Measurements from ENCODE around the gene NTNG1. TPM values are rescaled to one million over a fixed set of nuclear protein-coding genes. Genes with fewer than 3 reads are reported as not detected.

Gene NTNG1
- total and polyA plus RNA-seq, 2 of the 13 experiments (the other 11 are each of a cell fraction or from before 2014, with no cell fraction given), result not detected

DNA sequence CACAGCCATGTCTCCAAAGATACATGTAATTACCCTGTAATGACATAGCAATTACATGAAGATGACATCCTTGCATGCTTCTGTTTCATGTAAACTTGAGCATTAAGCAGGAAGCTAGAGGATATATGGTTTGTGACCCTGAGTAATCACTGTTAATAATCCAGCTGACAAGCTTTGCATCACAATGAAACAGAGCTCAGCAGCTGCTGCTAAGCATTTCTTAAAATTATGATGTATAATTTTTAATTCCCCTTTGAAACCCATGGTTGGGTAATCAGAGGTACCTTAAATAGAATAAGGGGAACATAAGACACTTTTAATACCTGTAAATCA is 293.5 kb downstream of the NTNG1 start (continued):
- TF ChIP-seq SALL2 (CRISPR knock-in tag; IDR thresholded peaks at IDR 0.05) (no peak), NFYC (CRISPR knock-in tag; IDR thresholded peaks at IDR 0.05) (no peak), RELA (CRISPR knock-in tag; IDR thresholded peaks at IDR 0.05) (no peak)

DNA sequence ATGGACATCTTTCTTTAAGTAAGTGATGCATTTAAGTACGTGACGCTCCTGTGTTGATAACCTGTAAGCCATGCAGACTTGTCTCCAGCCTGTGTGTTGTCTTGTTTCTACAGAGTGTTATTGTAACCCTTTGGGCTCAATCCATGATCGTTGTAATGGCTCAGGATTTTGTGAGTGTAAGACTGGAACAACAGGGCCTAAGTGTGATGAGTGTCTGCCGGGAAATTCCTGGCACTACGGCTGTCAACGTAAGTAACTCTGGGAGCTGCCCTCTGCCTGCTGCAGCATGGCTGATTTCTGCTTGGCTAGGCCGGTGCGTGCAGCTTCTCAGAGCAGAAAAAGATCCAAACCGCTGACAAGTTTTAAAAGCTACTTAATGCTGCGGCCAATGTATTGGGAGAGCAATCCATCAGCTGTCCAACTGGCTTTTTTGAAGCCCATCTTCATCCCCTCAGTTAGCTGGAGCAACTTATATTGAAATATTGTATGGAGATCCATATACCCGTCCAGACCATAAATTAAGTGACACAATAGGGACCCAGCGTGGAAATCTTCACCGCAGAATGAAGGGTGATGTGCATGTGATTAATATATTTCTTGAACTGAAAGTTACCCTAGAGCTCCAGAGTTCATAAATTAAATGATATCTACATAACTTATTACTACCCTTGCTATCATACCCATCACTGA is 295.9 kb downstream of the NTNG1 start:
- FAIRE-seq, result no peak
- H3K4me3 ChIP-seq (replicated peaks in 1 of 3; ENCODE audit: insufficient read depth in 1 of 3, low read depth in 2 of 3, low read length in 3 of 3), result no peak overlapping the region
- H3K27ac ChIP-seq (ENCODE audit: extremely low read length, insufficient read depth, low read length), result no peak overlapping the region
- H4K20me1 ChIP-seq (ENCODE audit: insufficient read depth, low read length), result no peaks in the 10 kb centered on the region
- ChIA-PET POLR2A (no interaction called here), CTCF (ENCODE audit: low intra/inter-chr PET ratio, low total read pairs) (no interaction called here)
- H3K4me2 ChIP-seq (ENCODE audit: low read depth, low read length), result no peak overlapping the region
- H3K4me1 ChIP-seq (ENCODE audit: insufficient read depth, low read length), result no peaks in the 10 kb centered on the region
- intact Hi-C loops (cut with micrococcal nuclease; ENCODE audit: unreplicated experiment) (no loop called here), in situ Hi-C loops (cut with HindIII; ENCODE audit: extremely low pct_ligation_motif_present, low pct_unique_long_range_greater_than_20kb) (no loop called here)
- WGBS (ENCODE audit: low lambda C conversion rate), result 56% methylated on average over 8 of the region's 13 CpGs
- BruUV-seq (replicated peaks), result no TSS peak
- no peak overlapping the region for H2AFZ ChIP-seq (ENCODE audit: low read length)
- H3K9ac ChIP-seq (ENCODE audit: insufficient read depth, low read depth, low read length), result no peak overlapping the region
- H3K27me3 ChIP-seq (ENCODE audit: control insufficient read depth in 1 of 2, insufficient read depth in 2 of 2, low read length in 2 of 2), result no peaks in the 10 kb centered on the region; a peak in 1 of 5 replicates
- H3K36me3 ChIP-seq (replicated peaks in 1 of 2; ENCODE audit: control insufficient read depth in 1 of 2, insufficient read depth in 2 of 2, low read length in 2 of 2), result no peaks in the 10 kb centered on the region
- no peaks in the 10 kb centered on the region for H3K9me3 ChIP-seq (ENCODE audit: low read length)
- no peaks in the 10 kb centered on the region for H3K79me2 ChIP-seq (ENCODE audit: insufficient read depth, low read length)
- no peak for DNase-seq (ENCODE audit: low spot score)
- ATAC-seq, result no peak
- TF ChIP-seq SOX13 (IDR thresholded peaks at IDR 0.05) (no peak), SOX13 (CRISPR knock-in tag; conservative IDR thresholded peaks at IDR 0.05 in 1 of 2, IDR thresholded peaks at IDR 0.05 in 1 of 2) (no peak)

DNA sequence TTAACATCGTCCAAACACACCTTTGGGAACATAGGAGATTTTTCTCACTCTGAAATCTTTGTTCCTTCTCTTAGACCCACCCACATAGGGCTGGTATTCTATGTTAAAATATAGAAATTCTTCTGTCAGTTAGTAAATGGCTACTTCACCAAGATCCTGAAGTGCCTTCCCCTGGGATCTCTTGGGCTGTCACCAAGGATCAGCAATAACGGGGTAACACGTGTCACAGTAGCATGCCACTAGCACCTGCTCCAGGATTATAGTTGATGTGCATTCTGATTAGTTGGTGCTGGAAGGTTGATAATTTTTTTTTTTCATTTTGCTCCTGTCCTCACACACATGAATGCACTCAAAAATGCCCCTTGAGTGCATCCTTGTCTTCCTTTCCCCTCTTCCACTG is 298.7 kb downstream of the NTNG1 start:
- ATAC-seq, result no peak

More for the DNA sequence above, 298.7 kb downstream of the NTNG1 start:
- WGBS (ENCODE audit: low lambda C conversion rate), result 38% methylated on average over 3 of the region's 3 CpGs
- no peak overlapping the region for H3K27ac ChIP-seq (ENCODE audit: extremely low read length, insufficient read depth, low read length)
- no peaks in the 10 kb centered on the region for H3K36me3 ChIP-seq (replicated peaks in 1 of 2; ENCODE audit: control insufficient read depth in 1 of 2, insufficient read depth in 2 of 2, low read length in 2 of 2)
- no peaks in the 10 kb centered on the region for H3K4me1 ChIP-seq (ENCODE audit: insufficient read depth, low read length)
- no peaks in the 10 kb centered on the region for H3K9me3 ChIP-seq (ENCODE audit: low read length)
- H3K79me2 ChIP-seq (ENCODE audit: insufficient read depth, low read length), result no peaks in the 10 kb centered on the region
- no TSS peak for BruUV-seq (replicated peaks)
- no peak overlapping the region for H3K4me3 ChIP-seq (replicated peaks in 1 of 3; ENCODE audit: insufficient read depth in 1 of 3, low read depth in 2 of 3, low read length in 3 of 3)
- no peak overlapping the region for H3K9ac ChIP-seq (ENCODE audit: insufficient read depth, low read depth, low read length)
- in situ Hi-C loops (cut with HindIII; ENCODE audit: extremely low pct_ligation_motif_present, low pct_unique_long_range_greater_than_20kb), result no loop called here
- TF ChIP-seq, protein P1, sequence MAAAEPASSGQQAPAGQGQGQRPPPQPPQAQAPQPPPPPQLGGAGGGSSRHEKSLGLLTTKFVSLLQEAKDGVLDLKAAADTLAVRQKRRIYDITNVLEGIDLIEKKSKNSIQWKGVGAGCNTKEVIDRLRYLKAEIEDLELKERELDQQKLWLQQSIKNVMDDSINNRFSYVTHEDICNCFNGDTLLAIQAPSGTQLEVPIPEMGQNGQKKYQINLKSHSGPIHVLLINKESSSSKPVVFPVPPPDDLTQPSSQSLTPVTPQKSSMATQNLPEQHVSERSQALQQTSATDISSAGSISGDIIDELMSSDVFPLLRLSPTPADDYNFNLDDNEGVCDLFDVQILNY (CRISPR knock-in tag; conservative IDR thresholded peaks at IDR 0.05), result no peak
- TF ChIP-seq RBFOX2 (IDR thresholded peaks at IDR 0.05; ENCODE audit: low read depth, low read length), result no peak
- no peak for TF ChIP-seq ZNF883 (CRISPR knock-in tag; IDR thresholded peaks at IDR 0.05; ENCODE audit: not compliant biosample characterization)
- TF ChIP-seq, protein P2, sequence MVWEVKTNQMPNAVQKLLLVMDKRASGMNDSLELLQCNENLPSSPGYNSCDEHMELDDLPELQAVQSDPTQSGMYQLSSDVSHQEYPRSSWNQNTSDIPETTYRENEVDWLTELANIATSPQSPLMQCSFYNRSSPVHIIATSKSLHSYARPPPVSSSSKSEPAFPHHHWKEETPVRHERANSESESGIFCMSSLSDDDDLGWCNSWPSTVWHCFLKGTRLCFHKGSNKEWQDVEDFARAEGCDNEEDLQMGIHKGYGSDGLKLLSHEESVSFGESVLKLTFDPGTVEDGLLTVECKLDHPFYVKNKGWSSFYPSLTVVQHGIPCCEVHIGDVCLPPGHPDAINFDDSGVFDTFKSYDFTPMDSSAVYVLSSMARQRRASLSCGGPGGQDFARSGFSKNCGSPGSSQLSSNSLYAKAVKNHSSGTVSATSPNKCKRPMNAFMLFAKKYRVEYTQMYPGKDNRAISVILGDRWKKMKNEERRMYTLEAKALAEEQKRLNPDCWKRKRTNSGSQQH (CRISPR knock-in tag; IDR thresholded peaks at IDR 0.05; ENCODE audit: low read depth), result no peak
- TF ChIP-seq HES4 (CRISPR knock-in tag; IDR thresholded peaks at IDR 0.05; ENCODE audit: borderline replicate concordance), result no peak
- ChIA-PET POLR2A (no interaction called here), CTCF (ENCODE audit: low intra/inter-chr PET ratio, low total read pairs) (no interaction called here)
- no peak for FAIRE-seq
- no peak overlapping the region for H3K4me2 ChIP-seq (ENCODE audit: low read depth, low read length)
- H2AFZ ChIP-seq (ENCODE audit: low read length), result no peak overlapping the region
- DNase-seq (ENCODE audit: low spot score), result no peak
- H3K27me3 ChIP-seq (ENCODE audit: control insufficient read depth in 1 of 2, insufficient read depth in 2 of 2, low read length in 2 of 2), result no peaks in the 10 kb centered on the region; a peak in 1 of 5 replicates
- H4K20me1 ChIP-seq (ENCODE audit: insufficient read depth, low read length), result no peaks in the 10 kb centered on the region
- intact Hi-C loops (cut with micrococcal nuclease; ENCODE audit: unreplicated experiment), result no loop called here
